HUES64 (cell line): ENCODE data around the gene GALNT17.

Experiments used
- H3K27ac ChIP-seq: 2 replicates; pipeline ENCODE4 v1.7.0; 2013; ENCODE audit warnings: low read depth, low read length, inconsistent platforms
- H3K27me3 ChIP-seq: 2 replicates; pipeline ENCODE4 v1.6.1; 2013; ENCODE audit warnings: mild to moderate bottlenecking, low read length; ENCODE audit not compliant: insufficient read depth
- H3K36me3 ChIP-seq: 2 replicates; pipeline ENCODE4 v1.6.1; 2013; ENCODE audit warnings: mild to moderate bottlenecking, low read length; ENCODE audit not compliant: insufficient read depth
- H3K4me1 ChIP-seq: 2 replicates; pipeline ENCODE4 v1.6.1; 2013; ENCODE audit warnings: mild to moderate bottlenecking, low read length, moderate library complexity; ENCODE audit not compliant: insufficient read depth
- H3K4me3 ChIP-seq: 2 replicates; pipeline ENCODE4 v1.5.1; 2013; ENCODE audit warnings: mild to moderate bottlenecking, low read length, moderate library complexity
- H3K9ac ChIP-seq: 2 replicates; pipeline ENCODE4 v1.6.1; 2013; ENCODE audit warnings: mild to moderate bottlenecking, low read depth, low read length
- H3K9me3 ChIP-seq: 2 replicates; pipeline ENCODE4 v1.6.1; 2013; ENCODE audit warnings: low read depth, low read length; ENCODE audit not compliant: insufficient read depth
- WGBS: fragments of 150-250, 120-280 bp; methylation state at CpG from one replicate; pipeline ENCODE4 v1.1.7; 2013; ENCODE audit warnings: missing lambda C conversion rate; 5-methylcytosine and 5-hydroxymethylcytosine counted together

The GALNT17 gene

DNA sequence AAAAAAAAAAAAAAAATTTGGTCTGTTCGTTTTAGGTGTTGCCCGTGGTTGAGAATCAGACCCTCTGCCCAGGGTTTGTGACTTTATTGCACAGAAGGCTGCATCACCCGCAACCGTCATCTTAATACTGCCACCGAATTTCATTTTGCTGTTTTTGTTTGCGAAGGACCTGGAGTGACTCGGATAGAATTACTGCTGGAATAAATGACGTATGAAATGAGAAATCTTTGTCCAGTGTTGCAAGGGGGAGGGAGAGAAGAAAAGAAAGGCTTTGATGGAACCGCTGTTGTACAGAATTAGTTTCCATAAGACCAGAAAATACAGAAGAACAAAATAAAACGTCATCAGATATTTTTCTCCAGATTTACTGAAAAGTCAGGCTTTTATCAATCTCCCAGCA lies 103.3 kb downstream of the GALNT17 start:
- 93% methylated on average over 10 of the region's 10 CpGs for WGBS

DNA sequence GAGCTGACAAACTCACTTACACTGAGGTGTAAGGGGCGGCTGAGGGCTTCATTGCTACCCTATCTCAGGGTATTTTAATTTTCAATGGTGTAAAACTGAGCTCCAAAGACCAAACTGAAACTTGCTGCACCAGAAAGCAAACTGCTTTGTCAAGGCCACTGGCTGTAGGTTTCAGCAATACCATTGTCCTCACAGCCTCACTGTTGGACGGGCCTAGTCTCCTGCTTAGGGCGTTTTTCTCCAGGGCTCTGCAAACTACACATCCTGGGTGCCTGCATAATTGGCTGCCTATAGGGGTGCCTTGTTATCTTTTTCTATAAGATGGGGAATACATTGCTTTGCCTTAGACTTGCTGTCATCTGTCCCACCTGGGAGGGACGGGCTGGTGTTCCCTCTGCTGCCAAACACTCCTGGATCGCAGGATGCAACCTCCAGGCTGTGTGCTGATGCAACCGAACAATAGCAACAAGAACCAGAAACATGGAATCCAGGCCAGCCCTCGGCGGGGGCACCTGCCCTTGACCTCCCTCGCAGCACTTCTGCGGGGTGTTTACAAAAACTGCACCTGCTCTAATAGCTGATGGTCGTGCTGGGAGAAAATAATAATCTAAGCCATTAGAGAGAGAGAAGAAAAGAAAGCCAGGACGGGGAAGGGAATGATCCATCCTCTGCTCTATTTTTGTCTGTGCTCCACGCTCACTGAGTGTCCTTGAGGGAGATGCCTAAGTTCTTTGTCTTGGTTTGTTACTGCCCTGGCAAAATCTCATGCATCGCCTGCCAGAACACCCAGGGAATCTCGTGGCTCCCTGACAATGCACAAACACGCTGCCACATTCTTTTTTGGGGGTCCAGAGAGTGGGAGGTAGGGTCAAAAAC lies 104.5 kb downstream of the GALNT17 start:
- H3K27me3 ChIP-seq: no peaks in the 10 kb centered on the region
- H3K36me3 ChIP-seq: no peaks in the 10 kb centered on the region
- H3K4me3 ChIP-seq: no peak overlapping the region
- no peaks in the 10 kb centered on the region for H3K9me3 ChIP-seq
- no peak overlapping the region for H3K9ac ChIP-seq
- peaks cover 24% of the 10 kb centered on the region for H3K4me1 ChIP-seq
- WGBS: 83% methylated on average over 16 of the region's 16 CpGs
- H3K27ac ChIP-seq: peak overlapping the region; percentile 56

More for the DNA sequence above, 103.3 kb downstream of the GALNT17 start:
- Histone ChIP-seq H3K4me1 (peaks cover 24% of the 10 kb centered on the region), H3K9me3 (no peaks in the 10 kb centered on the region), H3K27me3 (no peaks in the 10 kb centered on the region), H3K36me3 (no peaks in the 10 kb centered on the region), H3K9ac (no peak overlapping the region), H3K4me3 (no peak overlapping the region), H3K27ac (no peak overlapping the region; the same call in 1 of the 2 replicates)

DNA sequence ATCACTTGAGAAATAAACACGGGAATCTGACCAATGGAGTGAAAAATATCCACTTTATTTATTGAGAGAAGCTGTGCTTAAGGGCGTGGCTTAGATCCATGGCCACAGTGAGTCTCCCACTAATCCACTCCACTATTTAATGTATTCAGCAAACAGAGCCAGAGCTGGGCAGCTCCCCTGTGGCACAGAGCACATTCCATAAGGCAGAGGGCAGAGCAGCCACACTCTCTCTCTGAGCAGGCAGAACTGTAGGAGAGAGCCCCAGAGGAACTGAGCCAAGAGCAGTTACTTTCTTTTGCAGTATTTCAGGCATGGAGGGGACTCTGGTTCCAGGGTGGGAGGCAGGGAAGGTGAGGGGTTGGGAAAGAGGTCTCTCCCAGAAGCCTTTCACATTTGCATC lies 106.0 kb downstream of the GALNT17 start:
- Histone ChIP-seq H3K9ac (no peak overlapping the region), H3K4me3 (no peak overlapping the region), H3K36me3 (no peaks in the 10 kb centered on the region), H3K4me1 (peaks cover 24% of the 10 kb centered on the region), H3K27me3 (no peaks in the 10 kb centered on the region), H3K9me3 (no peaks in the 10 kb centered on the region), H3K27ac (no peak overlapping the region)
- WGBS: 83% methylated on average over 2 of the region's 2 CpGs

DNA sequence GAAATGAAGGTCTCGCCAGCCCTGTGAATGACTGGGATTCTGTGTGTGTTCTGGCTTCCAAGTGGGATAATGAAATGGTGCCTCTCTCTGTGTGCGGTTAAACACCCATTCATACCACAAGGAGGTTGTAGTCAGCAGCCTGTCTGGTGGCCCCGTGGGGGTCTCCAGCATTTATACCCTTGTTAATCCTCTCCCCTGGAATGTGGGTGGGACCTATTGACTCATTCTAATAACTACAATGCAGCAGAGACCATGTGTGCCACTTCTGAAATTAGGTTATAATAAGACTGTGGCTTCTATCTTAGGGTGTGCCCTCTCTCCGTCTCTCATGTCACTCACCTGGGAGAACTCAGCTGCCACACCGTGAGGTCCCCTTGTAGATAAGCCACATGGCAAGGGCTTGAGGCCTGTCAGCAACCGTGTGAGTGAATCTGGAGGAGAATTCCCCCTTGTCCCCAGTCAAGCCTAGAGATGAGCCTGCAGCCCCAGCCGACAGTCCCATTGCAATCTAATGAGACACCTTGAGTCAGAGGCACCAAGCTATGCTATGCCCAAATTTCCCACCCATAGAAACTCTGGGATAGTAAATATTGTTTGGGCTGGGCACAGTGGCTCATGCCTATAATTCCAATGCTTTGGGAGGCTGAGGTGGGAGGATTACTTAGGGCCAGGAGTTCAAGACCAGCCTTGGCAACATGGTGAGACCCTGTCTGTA lies 106.8 kb downstream of the GALNT17 start:
- Histone ChIP-seq H3K4me3 (no peak overlapping the region), H3K9ac (no peak overlapping the region), H3K36me3 (no peaks in the 10 kb centered on the region), H3K27me3 (no peaks in the 10 kb centered on the region), H3K9me3 (no peaks in the 10 kb centered on the region), H3K4me1 (peaks cover 24% of the 10 kb centered on the region), H3K27ac (0 out of 2 replicates have a peak overlapping the region, but pooled peaks have one; percentile 1)
- WGBS: 82% methylated on average over 7 of the region's 7 CpGs

DNA sequence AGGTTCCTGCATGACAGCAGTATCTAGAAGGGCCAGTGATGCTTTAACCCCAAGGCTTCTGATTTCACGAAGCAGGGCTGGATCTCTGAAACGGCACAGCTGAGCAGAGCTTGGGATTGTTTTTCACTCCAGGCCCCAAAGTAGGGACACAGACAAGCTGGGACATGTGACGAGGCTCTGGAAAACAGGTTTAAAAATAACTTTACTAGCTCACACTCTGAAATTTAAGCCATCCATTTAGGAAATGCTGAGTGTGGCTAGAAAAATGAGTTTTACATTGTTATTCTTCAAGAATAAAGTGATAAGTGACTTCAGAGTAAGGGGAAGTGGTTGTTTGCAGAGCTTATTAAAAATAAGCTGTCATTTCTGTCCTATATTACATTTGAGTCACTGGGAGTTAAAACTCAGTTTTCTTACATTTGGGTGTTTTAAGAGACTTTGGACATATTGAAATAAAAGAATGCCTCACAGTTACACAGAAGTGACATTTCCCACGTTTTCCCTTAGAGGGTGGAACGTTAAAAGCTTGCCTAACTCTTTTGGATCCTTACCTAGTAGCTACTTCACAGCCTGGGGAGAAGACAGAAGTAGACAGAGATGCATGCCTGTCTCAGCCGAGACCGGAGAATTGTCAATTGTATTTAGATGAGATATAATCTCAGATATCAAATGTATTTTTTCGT lies 107.8 kb downstream of the GALNT17 start:
- no peak overlapping the region for H3K4me3 ChIP-seq
- no peaks in the 10 kb centered on the region for H3K9me3 ChIP-seq
- H3K4me1 ChIP-seq: peaks cover 30% of the 10 kb centered on the region
- no peak overlapping the region; the same call in 1 of the 2 replicates for H3K27ac ChIP-seq
- no peaks in the 10 kb centered on the region for H3K36me3 ChIP-seq
- WGBS: 90% methylated on average over 8 of the region's 8 CpGs
- no peaks in the 10 kb centered on the region for H3K27me3 ChIP-seq
- H3K9ac ChIP-seq: no peak overlapping the region

DNA sequence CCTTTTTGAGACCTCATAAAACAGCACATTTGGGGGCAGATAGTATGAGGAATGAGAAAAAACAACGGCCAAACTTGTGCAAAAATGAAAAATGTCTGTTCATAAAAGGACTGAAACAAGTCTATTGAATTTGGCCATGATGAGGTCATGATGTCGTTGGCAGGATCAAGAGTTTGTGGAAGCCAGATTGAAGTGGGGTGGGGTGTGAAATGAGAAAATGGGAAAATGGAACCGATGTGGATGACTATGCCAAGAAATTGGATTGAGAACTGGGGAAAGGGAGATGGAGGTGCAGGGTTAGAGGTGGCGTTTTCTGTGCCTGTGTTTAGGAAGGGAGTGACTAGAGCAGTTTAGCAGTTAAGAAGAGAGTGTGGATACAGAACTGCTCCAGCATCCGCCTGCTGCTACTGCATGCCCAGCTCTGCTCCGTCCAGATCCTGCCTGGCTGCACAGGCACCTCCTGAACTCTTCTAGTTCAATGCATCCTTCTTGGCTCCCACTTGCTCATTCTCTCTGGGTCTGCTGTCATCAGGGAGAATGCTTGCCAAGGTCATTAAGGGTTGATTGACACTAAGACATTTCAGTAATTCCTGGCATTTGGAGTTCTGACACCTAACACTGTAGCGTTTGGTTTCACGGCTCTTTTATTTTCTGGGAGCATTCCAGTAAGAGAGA lies 111.9 kb downstream of the GALNT17 start:
- WGBS: 87% methylated on average over 8 of the region's 8 CpGs
- Histone ChIP-seq H3K4me3 (no peak overlapping the region), H3K27me3 (no peaks in the 10 kb centered on the region), H3K27ac (no peak overlapping the region), H3K9ac (no peak overlapping the region), H3K9me3 (no peaks in the 10 kb centered on the region), H3K4me1 (peaks cover 20% of the 10 kb centered on the region; the same call in 1 of the 2 replicates), H3K36me3 (no peaks in the 10 kb centered on the region)

DNA sequence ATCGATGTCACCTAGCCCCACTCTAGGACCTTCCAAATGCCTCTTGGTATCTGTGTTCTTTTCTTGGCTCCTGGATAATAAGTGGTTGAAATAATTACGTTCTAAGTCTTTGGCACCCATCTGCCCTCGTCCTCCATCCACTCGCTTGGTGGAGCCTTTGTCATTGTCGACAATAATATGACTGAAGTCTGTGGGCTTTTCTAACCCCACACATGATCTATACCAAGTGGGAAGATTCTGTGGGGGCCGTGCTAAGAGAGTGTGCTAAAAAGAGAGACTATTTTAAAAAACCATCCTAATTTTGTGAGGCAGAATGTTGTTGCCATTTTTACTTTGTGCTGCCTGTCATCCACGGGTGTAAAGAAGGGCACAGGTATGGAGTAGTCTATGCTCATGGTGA lies 113.1 kb downstream of the GALNT17 start:
- Histone ChIP-seq H3K27ac (no peak overlapping the region), H3K4me3 (no peak overlapping the region), H3K9ac (no peak overlapping the region), H3K27me3 (no peaks in the 10 kb centered on the region), H3K9me3 (no peaks in the 10 kb centered on the region), H3K36me3 (no peaks in the 10 kb centered on the region), H3K4me1 (peaks cover 24% of the 10 kb centered on the region)
- WGBS: 94% methylated on average over 7 of the region's 7 CpGs

DNA sequence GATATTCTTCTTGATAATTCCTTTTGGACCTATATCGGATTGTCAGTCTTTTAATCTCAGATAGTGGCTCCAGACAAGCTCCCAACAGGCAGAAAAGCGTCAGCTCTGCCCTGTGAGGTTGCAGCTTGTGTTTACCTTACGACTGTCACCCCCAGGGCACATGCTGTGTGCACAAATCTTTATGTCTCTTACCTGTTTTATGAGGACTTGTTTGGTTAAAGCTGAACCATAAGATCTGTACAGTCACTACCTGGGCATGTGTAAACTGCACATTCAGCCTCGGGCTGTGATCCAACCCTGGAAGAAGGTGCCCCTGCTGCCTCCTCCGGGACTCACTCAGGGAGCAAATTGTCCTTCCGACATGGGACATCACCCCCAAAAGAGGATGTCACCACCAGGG lies 119.8 kb downstream of the GALNT17 start:
- Histone ChIP-seq H3K27ac (no peak overlapping the region), H3K36me3 (no peaks in the 10 kb centered on the region), H3K9me3 (0 out of 2 replicates have a peak, but pooled peaks cover 3% of the 10 kb centered on the region), H3K27me3 (no peaks in the 10 kb centered on the region), H3K4me1 (peaks cover 20% of the 10 kb centered on the region), H3K9ac (no peak overlapping the region), H3K4me3 (no peak overlapping the region)
- WGBS: 95% methylated on average over 6 of the region's 6 CpGs

DNA sequence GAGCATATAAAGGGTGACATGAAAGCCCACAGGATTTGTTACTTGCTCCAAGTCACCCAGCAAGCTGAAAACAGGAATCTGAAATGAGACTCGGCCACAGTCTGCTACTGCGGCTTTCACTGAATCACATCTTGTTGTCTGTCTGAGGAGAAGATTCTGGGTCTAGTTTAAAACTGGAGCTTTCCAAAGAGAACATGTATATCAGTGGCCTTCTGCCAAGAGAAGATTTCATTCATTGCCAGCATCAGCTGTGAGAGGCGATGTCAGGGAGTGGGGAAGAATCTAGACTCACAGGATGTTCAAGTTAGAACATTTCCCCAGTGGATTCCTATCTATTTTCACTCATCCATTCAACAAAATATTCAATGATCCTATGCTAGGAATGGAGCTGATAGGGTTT lies 122.8 kb downstream of the GALNT17 start:
- 0 out of 2 replicates have a peak, but pooled peaks cover 5% of the 10 kb centered on the region for H3K9me3 ChIP-seq
- H3K27ac ChIP-seq: peak overlapping the region; percentile 85
- H3K36me3 ChIP-seq: no peaks in the 10 kb centered on the region
- H3K4me1 ChIP-seq: peaks cover 11% of the 10 kb centered on the region
- no peak overlapping the region for H3K4me3 ChIP-seq
- WGBS: 92% methylated on average over 3 of the region's 3 CpGs
- H3K27me3 ChIP-seq: no peaks in the 10 kb centered on the region
- H3K9ac ChIP-seq: no peak overlapping the region

DNA sequence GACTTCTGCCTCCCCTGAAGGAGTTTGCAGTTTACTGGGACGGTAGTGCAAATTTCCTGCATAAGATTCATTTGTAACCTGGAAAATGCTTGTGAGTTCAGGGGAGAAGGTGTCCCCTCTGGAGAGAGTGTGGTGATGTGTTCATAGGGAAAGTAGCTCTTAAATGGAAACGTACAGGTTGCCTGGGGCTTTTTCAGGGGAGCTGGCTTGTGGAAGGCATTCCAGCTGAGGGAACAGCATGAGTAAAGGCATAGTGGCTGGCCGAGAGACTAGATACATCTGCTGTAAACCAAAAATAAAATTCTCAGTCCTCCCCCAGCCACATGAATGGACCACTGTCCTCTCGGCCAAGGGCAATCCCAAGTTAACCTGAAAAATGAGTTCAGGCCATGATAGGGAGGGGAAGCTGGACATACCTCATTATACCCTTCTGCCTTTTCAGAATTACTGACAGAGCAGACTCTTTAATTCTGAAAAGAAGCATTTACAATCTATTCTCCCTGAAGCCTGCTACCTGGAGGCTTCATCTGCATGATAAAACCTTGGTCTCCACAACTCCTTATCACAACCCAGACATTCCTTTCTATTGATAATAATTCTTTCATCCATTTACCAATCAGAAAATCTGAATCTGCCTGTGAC lies 123.7 kb downstream of the GALNT17 start:
- H3K27ac ChIP-seq: peak overlapping the region; percentile 85
- no peaks in the 10 kb centered on the region for H3K27me3 ChIP-seq
- H3K4me1 ChIP-seq: peaks cover 6% of the 10 kb centered on the region
- 0 out of 2 replicates have a peak, but pooled peaks cover 5% of the 10 kb centered on the region for H3K9me3 ChIP-seq
- WGBS: 66% methylated on average over 4 of the region's 4 CpGs
- no peaks in the 10 kb centered on the region for H3K36me3 ChIP-seq
- H3K9ac ChIP-seq: 0 out of 2 replicates have a peak overlapping the region, but pooled peaks have one; percentile 4
- H3K4me3 ChIP-seq: no peak overlapping the region
